NCI-H82 treated with DMSO at 0.1 percent for 48 hours (cell line): ENCODE data around the gene REEP6.
"Not testable (repeated sequence)": the region's sequence is repeated elsewhere in the genome, so short reads cannot be mapped to it uniquely, and the experiment has no call there.

Experiments
- DNase-seq: peaks from one replicate; lab custom pipeline; 2025; ENCODE audit not compliant: unreplicated experiment; lab: John Stamatoyannopoulos, UW

The REEP6 gene

GRCh38 chr19:1471515-1472160 lies 19.3 kb upstream of the REEP6 start:
- no peak for DNase-seq

DNA sequence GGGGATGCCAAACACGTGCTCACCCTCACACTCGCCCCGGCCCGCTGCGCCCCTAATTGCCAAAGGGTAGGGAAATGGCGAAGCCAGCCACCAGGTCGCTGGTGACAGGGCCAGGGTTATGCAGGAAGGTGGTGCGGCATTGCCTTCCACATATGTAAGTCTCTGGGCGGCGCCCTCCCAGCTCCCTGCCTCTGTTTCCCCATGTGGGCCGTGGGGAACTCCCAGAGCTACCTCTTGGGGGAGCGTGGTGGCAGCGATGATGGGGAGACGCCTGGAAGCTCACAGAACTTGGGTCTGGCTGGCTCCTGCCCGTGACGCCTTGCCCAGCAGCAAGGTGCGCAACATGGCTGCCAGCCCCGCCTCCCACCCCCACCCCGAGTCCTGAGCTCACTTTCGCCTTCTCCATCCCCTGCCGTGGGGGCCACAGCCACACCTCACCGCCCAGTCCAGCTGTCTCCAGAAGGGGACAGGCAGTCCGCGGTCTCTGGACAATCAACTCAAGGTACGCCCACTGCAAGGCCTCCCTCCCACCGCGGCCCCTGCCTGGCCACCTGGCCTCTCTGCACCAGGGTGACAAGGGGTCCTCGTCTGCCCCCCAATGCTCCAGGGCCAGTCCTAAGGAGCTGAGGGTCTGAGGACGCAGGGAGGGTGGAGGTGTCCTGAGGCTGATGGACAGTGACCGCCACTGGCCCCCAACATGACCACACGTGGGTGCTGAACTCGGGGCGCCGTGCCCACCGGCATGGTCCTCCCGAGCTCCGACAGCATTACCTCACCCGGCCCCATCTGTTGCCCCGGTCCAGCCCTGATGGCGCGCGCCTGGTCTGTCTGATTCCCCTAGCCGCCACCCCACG lies 18.5 kb upstream of the REEP6 start:
- DNase-seq: no peak

- no peak for DNase-seq
These were observed 17.7 kb upstream of the REEP6 start for GRCh38 chr19:1473085-1473851.

DNA sequence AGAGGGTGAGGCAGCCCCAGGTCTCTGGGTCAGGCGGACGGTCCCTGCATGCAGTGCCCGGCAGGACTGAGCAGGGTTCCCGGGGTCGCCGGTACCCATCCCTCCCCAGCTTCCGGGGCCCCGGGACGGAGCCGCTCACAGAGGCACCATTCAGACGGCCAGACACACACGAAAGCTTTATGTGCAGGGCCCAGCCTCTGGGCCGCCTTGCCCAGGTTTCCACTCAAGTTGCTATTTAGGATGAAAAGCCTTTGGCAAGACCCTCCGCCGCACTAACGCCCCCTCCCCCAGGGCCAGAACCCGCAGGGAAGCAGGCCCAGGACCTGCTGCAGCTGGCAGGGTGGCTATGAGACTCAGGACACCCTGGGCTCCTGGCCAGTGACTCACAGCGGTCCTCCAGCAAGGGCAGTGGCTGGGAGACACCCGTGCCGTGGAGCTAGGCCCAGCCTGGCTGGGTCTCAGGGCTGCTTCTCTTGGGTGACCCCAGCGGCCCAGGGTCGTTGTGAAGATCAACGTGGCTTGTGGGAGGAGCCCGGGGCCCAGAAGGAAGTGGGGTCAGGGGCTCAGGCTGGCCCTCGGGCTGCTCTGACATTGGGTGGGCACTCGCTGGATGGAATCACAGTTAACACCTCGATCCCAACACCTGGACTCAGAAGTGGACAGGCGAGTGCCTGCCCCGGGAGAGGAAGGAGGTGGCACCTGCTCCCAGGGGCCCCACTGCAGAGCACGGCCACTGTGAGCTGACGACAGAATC lies 16.8 kb upstream of the REEP6 start:
- no peak for DNase-seq

GRCh38 chr19:1474765-1475351 lies 16.1 kb upstream of the REEP6 start:
- no peak for DNase-seq

GRCh38 chr19:1475751-1476437 lies 15.1 kb upstream of the REEP6 start:
- no peak for DNase-seq

DNA sequence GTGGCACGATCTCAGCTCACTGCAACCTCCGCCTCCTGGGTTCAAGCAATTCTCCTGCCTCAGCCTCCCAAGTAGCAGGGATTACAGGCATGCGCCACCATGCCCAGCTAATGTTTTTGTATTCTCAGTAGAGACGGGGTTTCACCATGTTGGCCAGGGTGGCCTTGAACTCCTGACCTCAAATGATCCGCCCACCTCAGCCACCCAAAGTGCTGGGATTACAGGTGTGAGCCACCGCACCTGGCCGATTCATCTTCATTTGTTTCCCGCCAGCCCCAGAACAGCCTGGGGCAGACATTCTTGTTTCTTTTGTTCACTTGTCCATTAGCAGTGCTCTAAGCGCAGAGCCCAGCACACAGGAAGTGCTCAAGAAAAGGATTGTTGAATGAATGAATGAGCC lies 13.9 kb upstream of the REEP6 start:
- DNase-seq: not testable (repeated sequence)

DNA sequence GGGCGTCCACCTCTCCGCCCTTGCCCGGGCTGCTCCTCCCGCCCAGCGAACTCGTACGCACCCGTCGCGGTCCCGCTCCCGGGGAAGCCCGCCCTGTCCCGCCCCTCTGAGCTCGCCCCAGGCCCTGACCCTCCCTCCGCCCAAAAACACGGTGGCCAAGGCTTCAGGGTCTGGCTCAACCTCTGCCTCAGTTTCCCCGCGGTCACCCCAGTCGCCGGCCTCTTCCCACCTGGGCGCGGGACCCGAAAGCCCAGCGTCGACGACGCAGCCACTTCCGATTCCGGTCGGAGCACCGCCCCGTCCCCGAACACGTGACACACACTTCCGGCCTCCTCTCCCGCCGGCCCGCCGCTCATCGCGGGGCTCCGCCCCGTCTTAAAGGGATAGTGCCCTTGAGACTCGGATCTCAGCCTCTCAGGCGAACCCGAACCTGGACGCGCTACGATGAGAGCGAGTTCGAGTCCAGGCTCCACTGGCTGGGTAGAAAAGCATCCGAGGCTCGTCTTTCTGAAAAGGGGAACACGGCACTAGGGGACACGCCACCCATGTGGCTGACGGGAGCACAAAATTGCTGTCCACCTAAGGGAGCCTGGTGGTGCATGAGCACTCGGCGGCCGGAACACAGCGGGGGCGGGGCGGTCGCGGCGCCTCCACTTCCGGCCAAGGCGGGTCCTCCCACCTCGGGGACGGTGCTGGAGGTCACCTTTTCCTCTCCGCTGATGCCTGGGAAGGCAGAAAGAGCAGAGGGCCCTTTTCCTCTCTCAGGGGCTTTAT lies 11.9 kb upstream of the REEP6 start, which contains the start of gene C19orf25:
Gene C19orf25, minus strand, starts transcription at position 282 of the 774 bp plus-strand sequence. CDS start 312 bp downstream, outside the sequence.
- peak; percentile 67 for DNase-seq

GRCh38 chr19:1481224-1481892 lies 9.6 kb upstream of the REEP6 start:
- DNase-seq: no peak

GRCh38 chr19:1481893-1482360 lies 9.1 kb upstream of the REEP6 start:
- no peak for DNase-seq

DNA sequence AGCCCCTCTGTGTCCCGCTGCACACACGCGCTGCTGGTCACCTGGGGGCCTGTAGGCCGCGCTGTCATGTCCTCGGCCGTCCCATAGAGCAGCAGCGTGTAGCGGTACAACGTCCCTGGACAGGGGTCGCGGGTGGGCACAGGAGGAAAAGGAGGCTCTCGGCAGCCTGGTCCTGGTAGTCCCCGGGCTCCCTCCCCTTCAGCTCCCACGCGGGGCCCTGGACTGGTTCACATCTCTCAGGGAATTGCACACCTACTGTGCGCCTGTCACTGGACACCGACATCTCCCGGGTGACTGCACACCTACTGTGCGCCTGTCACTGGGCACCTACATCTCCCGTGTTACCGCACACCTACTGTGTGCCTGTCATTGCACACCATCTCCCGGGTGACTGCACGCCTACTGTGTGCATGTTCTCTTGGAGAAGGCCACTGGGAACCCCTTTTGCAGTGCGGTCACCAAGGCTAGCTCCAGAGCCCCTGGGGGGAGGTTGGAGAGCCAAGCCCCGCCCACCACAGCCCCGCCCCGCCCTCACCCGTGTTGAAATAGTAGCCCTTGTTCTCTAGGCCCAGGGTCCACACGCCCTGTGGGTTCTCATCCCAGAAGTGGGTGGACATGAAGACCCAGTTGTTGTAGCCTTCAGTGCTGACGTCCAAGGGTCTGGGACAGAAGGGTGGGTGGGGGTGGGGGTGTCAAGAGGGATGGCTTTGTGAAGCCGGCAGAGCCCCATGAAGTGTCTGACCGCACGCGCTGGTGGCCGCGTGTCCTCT lies 8.4 kb upstream of the REEP6 start:
- DNase-seq: no peak

DNA sequence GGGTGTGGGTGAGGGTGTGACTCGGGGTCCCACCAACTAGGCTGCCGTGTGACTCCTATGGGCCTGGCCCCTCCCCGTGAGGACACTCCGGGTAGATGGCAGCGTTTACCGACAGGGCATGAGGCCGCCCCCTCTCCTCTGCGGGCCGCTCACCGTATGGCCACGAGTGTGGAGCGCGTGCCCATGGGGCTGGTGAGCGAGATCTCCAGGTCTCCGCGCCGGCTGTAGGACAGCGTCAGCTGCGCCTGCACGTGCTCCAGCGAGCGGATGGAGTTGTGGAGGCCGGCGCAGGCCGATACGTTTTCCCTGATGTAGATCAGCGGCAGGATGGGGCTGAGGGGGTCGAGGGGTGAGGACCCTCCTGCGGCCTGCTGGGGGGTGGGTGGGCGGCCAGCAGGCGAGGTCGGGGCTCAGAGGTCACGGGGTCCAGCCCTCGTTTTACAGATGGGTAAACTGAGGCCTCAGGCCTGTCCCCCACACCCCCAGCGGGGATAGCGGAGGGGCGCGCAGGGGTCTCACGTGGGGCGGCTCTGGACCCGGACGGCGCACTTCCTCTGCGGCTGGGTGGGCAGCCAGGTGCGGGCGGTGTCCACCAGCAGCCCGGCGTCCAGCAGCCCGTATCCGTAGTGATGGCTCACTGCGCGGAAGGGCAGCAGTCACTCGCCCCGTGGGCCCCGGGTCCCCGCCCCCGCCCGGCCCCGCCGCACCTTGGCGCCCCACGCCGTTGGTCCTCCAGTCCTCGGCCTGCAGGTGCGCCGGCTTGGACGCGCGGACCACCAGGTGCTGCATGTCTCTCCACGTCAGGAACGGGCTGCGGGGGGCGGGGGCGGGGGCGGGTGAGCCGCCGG lies 7.6 kb upstream of the REEP6 start:
- DNase-seq: no peak

- DNase-seq: no peak
These were observed 7.0 kb upstream of the REEP6 start for GRCh38 chr19:1483979-1484428.

GRCh38 chr19:1486720-1487575 lies 4.0 kb upstream of the REEP6 start:
- no peak for DNase-seq

- DNase-seq: no peak
These were observed 3.3 kb upstream of the REEP6 start for GRCh38 chr19:1487576-1488281.
